Peyer's patch (tissue), 4 donors: Measurements from ENCODE around the gene MTIF2. TPM values are rescaled to one million over a fixed set of nuclear protein-coding genes. Genes with fewer than 3 reads are reported as not detected.
A peak's percentile ranks its signal among the peaks of the same experiment; 100 is the strongest.
"Not testable (repeated sequence)": the region's sequence is repeated elsewhere in the genome, so short reads cannot be mapped to it uniquely, and the experiment has no call there.

Experiments used
- DNase-seq, 3 donors: peaks; one replicate each; pipeline ENCODE4 v3.0.0-alpha.2; 2017 to 2019
- H3K27ac ChIP-seq, 4 donors: fragments of 200-600 bp; sonication (generic); one replicate each; pipeline ENCODE4 v1.5.1; 2016 to 2019
- H3K27me3 ChIP-seq, 2 donors: fragments of 200-600 bp; sonication (generic); one replicate each; pipeline ENCODE4 v1.5.1; 2019
- H3K36me3 ChIP-seq, 3 donors: fragments of 200-600 bp; sonication (generic); one replicate each; pipeline ENCODE4 v1.5.1; 2016 to 2019
- H3K4me1 ChIP-seq, 4 donors: fragments of 200-600 bp; sonication (generic); one replicate each; pipeline ENCODE4 v1.5.1; 2016 to 2019
- H3K4me3 ChIP-seq, 4 donors: fragments of 200-600 bp; sonication (generic); 1 replicate in 3 of 4; 2 replicates in 1 of 4; pipeline ENCODE4 v1.5.1; 2016 to 2019; ENCODE audit warnings: mild to moderate bottlenecking in 1 of 4
- H3K9me3 ChIP-seq, 4 donors: fragments of 200-600 bp; sonication (generic); one replicate each; pipeline ENCODE4 v1.5.1; 2016 to 2019; ENCODE audit warnings: mild to moderate bottlenecking in 1 of 4
- POLR2A ChIP-seq, 2 donors: fragments of 450-650 bp; IDR thresholded peaks; one replicate each; pipeline ENCODE4 v1.5.1; 2017; ENCODE audit warnings: antibody characterized with exemption in 2 of 2, mild to moderate bottlenecking in 2 of 2, moderate library complexity in 2 of 2
- total RNA-seq, 4 donors: library from RNA; depleted of rRNA; stranded (reverse); fragments of >200 nt; gene quantifications; one replicate each; pipeline ENCODE4 v1.1.0, GENCODE V29; 2016
- TF ChIP-seq, protein P1 (sequence below), 6 experiments: fragments of 450-650 bp in 4 of 6; fragments of 200-600 bp in 2 of 6; sonication (generic) in 1 of 6; IDR thresholded peaks; one replicate each; pipeline ENCODE4 v1.5.1; 2017 to 2019; ENCODE audit warnings: antibody characterized with exemption in 6 of 6, mild to moderate bottlenecking in 3 of 6, moderate library complexity in 1 of 6

The MTIF2 gene
- total RNA-seq, 4 donors from 2014 or later, result 31.3 to 46.2 (median 34.6) TPM

DNA sequence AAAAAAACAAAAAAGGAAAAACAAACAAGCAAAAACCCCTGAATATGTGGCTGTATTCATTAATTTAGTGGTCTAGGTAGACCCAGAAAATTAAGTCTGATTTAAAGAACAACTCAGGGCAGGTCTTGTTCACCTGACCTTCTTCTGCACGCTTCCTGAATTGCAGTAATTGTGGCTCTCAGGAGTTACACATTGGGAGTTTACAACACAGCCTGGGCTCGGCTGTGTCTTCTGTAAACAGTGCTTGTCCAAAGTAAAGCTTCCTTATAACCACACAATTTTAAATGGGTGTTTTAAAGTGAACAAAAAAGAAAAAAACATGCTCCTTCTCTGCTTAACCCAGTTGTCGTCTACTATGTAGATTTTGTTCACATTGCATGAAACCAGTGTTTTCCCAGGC lies 8.3 kb upstream of the MTIF2 start:
- DNase-seq, result no peak
- H3K27me3 ChIP-seq, result no peaks in the 10 kb centered on the region
- no peak overlapping the region for H3K4me3 ChIP-seq
- H3K27ac ChIP-seq, result peak overlapping the region in 1 of 4 donors; percentile 3
- TF ChIP-seq, protein P1, sequence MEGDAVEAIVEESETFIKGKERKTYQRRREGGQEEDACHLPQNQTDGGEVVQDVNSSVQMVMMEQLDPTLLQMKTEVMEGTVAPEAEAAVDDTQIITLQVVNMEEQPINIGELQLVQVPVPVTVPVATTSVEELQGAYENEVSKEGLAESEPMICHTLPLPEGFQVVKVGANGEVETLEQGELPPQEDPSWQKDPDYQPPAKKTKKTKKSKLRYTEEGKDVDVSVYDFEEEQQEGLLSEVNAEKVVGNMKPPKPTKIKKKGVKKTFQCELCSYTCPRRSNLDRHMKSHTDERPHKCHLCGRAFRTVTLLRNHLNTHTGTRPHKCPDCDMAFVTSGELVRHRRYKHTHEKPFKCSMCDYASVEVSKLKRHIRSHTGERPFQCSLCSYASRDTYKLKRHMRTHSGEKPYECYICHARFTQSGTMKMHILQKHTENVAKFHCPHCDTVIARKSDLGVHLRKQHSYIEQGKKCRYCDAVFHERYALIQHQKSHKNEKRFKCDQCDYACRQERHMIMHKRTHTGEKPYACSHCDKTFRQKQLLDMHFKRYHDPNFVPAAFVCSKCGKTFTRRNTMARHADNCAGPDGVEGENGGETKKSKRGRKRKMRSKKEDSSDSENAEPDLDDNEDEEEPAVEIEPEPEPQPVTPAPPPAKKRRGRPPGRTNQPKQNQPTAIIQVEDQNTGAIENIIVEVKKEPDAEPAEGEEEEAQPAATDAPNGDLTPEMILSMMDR (IDR thresholded peaks at IDR 0.05), result no peak
- TF ChIP-seq POLR2A (IDR thresholded peaks at IDR 0.05), result no peak
- H3K4me1 ChIP-seq, result no peaks in the 10 kb centered on the region
- H3K9me3 ChIP-seq, result no peaks in the 10 kb centered on the region
- H3K36me3 ChIP-seq, result no peaks in the 10 kb centered on the region

DNA sequence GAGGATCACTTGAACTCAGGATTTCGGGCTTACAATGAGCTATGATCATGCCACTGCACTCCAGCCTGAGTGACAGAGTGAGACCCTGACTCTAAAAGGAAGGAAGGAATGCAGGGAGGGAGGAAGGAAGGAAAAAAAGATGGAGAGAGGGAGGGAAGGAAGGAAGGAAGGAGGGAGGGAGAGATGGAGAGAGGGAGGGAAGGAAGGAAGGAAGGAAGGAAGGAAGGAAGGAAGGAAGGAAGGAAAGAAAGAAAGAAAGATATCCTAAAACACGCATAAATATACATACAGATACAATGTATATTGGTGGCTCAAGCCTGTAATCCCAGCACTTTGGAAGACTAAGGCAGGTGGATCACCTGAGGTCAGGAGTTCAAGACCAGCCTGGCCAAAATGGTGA lies 5.3 kb upstream of the MTIF2 start:
- not testable (repeated sequence) for H3K9me3 ChIP-seq, DNase-seq, H3K27ac ChIP-seq, H3K4me3 ChIP-seq, H3K36me3 ChIP-seq, H3K27me3 ChIP-seq
- peaks cover 0 to 12% (median 0%) of the 10 kb centered on the region in 4 donors for H3K4me1 ChIP-seq

DNA sequence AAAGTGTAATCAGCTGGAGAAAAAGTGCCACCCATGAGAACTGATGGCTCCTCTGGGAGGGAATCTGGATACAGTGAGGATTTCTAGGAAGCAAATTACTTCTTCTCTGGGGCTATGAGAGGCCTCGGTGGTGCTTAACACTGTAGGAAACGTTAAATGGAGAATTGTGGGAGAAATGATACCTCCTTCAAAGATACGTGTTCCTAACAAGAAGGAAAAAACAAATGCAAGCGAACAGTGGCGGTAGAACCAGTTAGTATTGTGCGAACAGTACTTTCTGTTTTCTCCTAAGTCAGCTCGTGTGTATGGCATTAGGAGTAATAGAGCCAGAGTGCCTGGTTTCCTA lies 587 bp upstream of the MTIF2 start:
- Histone ChIP-seq H3K9me3 (no peaks in the 10 kb centered on the region), H3K4me3 (peak overlapping the region; percentile 47 to 75 (median 59)), H3K36me3 (peaks cover 0 to 6% (median 0%) of the 10 kb centered on the region in 3 donors), H3K4me1 (peaks cover 0 to 12% (median 0%) of the 10 kb centered on the region in 4 donors), H3K27ac (peak overlapping the region; percentile 10 to 84 (median 80)), H3K27me3 (no peaks in the 10 kb centered on the region)
- TF ChIP-seq, protein P1 (IDR thresholded peaks at IDR 0.05), result no peak
- TF ChIP-seq POLR2A (IDR thresholded peaks at IDR 0.05), result no peak
- DNase-seq, result no peak

DNA sequence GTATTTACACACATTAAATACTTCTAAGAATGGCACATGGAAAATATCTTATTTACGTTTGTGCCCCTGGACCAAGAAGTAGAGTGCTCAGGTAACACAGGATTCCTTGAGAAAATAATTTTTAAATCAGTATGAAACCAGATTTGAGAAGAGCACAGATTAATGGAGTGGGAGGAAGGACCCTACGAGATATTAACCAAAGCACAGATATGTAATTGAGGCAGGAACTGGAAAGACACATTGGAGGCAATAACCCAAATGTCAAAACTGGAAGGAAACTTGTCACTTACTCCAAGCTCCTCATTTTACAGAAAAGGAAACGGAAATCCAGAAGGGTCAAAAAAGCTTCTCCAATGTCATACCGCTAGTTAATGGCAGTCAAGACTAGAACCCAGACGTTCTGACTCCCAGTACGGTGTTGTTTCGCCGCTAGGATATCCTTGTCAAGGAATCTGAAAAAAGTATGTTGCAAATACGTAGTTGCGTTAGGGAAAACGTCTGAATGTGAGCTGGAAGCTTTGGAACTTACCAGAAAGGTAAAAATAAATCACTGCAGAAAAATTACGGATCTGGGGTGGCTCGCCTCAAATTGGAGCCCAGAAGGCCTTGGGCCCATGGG lies 634 bp downstream of the MTIF2 start:
- Histone ChIP-seq H3K36me3 (peaks cover 0 to 14% (median 0%) of the 10 kb centered on the region in 3 donors), H3K27me3 (no peaks in the 10 kb centered on the region), H3K4me1 (peaks cover 0 to 12% (median 0%) of the 10 kb centered on the region in 4 donors), H3K27ac (peak overlapping the region; percentile 78 to 91 (median 82)), H3K9me3 (no peaks in the 10 kb centered on the region), H3K4me3 (peak overlapping the region; percentile 47 to 75 (median 59))
- no peak for DNase-seq
- TF ChIP-seq POLR2A (IDR thresholded peaks at IDR 0.05), result no peak
- TF ChIP-seq, protein P1 (IDR thresholded peaks at IDR 0.05), result peak in 1 of 6 experiments; percentile 23

DNA sequence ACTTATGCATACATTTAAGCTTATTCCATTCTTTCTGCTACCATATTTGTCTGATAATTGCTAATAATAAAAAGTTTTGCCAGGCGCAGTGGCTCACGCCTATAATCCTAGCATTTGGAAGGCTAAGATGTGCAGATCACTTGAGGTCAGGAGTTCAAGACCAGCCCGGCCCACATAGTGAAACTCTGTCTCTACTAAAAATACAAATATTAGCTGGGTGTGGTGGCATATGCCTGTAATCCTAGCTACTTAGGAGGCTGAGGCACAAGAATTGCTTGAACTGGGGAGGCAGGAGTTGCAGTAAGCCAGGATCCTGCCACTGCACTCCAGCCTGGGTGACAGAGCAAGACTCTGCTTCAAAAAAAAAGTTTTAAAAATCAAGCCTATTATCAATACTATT lies 9.4 kb downstream of the MTIF2 start:
- not testable (repeated sequence) for H3K4me1 ChIP-seq, H3K27ac ChIP-seq, H3K4me3 ChIP-seq, H3K27me3 ChIP-seq, DNase-seq, H3K9me3 ChIP-seq
- peaks cover 0 to 78% (median 0%) of the 10 kb centered on the region in 3 donors for H3K36me3 ChIP-seq

DNA sequence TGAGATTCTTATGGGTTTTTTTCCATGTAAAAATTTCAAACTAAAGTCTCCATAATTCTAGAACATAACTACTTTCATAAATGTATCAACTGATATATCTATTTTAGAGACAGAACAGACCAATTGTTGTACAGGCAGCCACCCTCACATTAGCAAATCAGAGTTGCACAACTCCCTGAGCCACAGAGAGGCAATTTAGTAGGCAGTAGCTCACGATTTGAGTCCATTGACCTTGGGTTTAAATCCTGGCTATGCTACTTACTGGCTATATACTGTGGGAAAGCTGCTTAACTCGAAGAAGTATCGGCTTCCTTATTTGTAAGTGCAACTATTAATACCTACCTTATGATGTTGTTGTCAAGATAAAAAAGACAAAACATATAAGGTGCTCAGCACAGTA lies 16.2 kb downstream of the MTIF2 start:
- DNase-seq, result no peak
- H3K36me3 ChIP-seq, result peaks cover 0 to 76% (median 0%) of the 10 kb centered on the region in 3 donors
- H3K27ac ChIP-seq, result no peak overlapping the region
- no peaks in the 10 kb centered on the region for H3K27me3 ChIP-seq
- TF ChIP-seq POLR2A (IDR thresholded peaks at IDR 0.05), result no peak
- TF ChIP-seq, protein P1 (IDR thresholded peaks at IDR 0.05), result no peak
- no peaks in the 10 kb centered on the region for H3K9me3 ChIP-seq
- H3K4me1 ChIP-seq, result no peaks in the 10 kb centered on the region
- no peak overlapping the region for H3K4me3 ChIP-seq

DNA sequence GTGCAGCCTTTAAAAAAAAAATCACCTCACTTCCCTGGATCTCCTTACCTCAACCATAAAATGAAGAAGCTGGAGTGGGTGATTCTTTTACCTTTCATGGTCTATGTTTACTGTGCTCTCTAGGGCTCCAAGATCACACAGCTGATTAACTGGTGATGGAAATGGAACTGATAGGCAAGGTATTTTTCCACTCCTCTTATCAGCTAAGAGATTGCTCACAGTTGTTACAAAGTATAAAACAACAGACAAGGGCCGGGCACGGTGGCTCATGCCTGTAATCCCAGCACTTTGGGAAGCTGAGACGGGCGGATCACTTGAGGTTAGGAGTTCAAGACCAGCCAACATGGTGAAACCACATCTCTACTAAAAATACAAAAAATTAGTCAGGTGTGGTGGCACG lies 22.0 kb downstream of the MTIF2 start:
- Histone ChIP-seq H3K36me3 (peaks cover 0 to 86% (median 0%) of the 10 kb centered on the region in 3 donors), H3K9me3 (no peaks in the 10 kb centered on the region), H3K27me3 (no peaks in the 10 kb centered on the region), H3K4me1 (no peaks in the 10 kb centered on the region), H3K27ac (no peak overlapping the region), H3K4me3 (no peak overlapping the region)
- TF ChIP-seq POLR2A (IDR thresholded peaks at IDR 0.05), result no peak
- TF ChIP-seq, protein P1 (IDR thresholded peaks at IDR 0.05), result no peak
- no peak for DNase-seq
